GM19395 (cell line): ENCODE measurements around the gene ZFYVE9.

Source experiments
- ATAC-seq: cut with Tn5 transposase; IDR thresholded peaks from one replicate; pipeline ENCODE4 v1.9.1; 2021; ENCODE audit warnings: mild to moderate bottlenecking, moderate library complexity; ENCODE audit not compliant: unreplicated experiment

The ZFYVE9 gene

GRCh38 chr1:52325786-52326185 is 183.9 kb downstream of the ZFYVE9 start:
- ATAC-seq = no peak

- ATAC-seq = no peak
Observed at GRCh38 chr1:52328615-52329014, 186.7 kb downstream of the ZFYVE9 start.

- no peak for ATAC-seq
Observed at GRCh38 chr1:52332411-52332810, 190.5 kb downstream of the ZFYVE9 start.

- no peak for ATAC-seq
Observed at GRCh38 chr1:52334906-52335528, 193.1 kb downstream of the ZFYVE9 start.

GRCh38 chr1:52337439-52337838 is 195.6 kb downstream of the ZFYVE9 start:
- ATAC-seq = no peak

- no peak for ATAC-seq
Observed at GRCh38 chr1:52341655-52342260, 199.9 kb downstream of the ZFYVE9 start.

- ATAC-seq = no peak
Observed at GRCh38 chr1:52343979-52344378, 202.1 kb downstream of the ZFYVE9 start.

GRCh38 chr1:52345252-52345651 is 203.4 kb downstream of the ZFYVE9 start:
- no peak for ATAC-seq

- ATAC-seq = no peak
Observed at GRCh38 chr1:52346653-52347052, 204.8 kb downstream of the ZFYVE9 start.

- no peak for ATAC-seq
Observed at GRCh38 chr1:52348704-52349300, 206.9 kb downstream of the ZFYVE9 start.

GRCh38 chr1:52352690-52353089 is 210.8 kb downstream of the ZFYVE9 start:
- ATAC-seq = no peak

- no peak for ATAC-seq
Observed at GRCh38 chr1:52355436-52355835, 213.5 kb downstream of the ZFYVE9 start.

GRCh38 chr1:52355847-52356505 is 214.1 kb downstream of the ZFYVE9 start:
- ATAC-seq = no peak

- ATAC-seq = no peak
Observed at GRCh38 chr1:52356818-52357355, 215.0 kb downstream of the ZFYVE9 start.

GRCh38 chr1:52357397-52357796 is 215.5 kb downstream of the ZFYVE9 start:
- ATAC-seq = no peak

GRCh38 chr1:52358851-52359497 is 217.1 kb downstream of the ZFYVE9 start:
- ATAC-seq = no peak

GRCh38 chr1:52359676-52360594 is 218.0 kb downstream of the ZFYVE9 start:
- ATAC-seq = no peak

- no peak for ATAC-seq
Observed at GRCh38 chr1:52360595-52360968, 218.7 kb downstream of the ZFYVE9 start.

- ATAC-seq = no peak
Observed at GRCh38 chr1:52364235-52364839, 222.4 kb downstream of the ZFYVE9 start.
